GM18498 (cell line): ENCODE measurements around the gene OTUB1.
"Not testable (repeated sequence)": the region's sequence is repeated elsewhere in the genome, so short reads cannot be mapped to it uniquely, and the experiment has no call there.

Experiments
- ATAC-seq: cut with Tn5 transposase; IDR thresholded peaks from one replicate; pipeline ENCODE4 v1.9.1; 2021; ENCODE audit warnings: mild to moderate bottlenecking, moderate library complexity; ENCODE audit not compliant: unreplicated experiment

The OTUB1 gene, protein sequence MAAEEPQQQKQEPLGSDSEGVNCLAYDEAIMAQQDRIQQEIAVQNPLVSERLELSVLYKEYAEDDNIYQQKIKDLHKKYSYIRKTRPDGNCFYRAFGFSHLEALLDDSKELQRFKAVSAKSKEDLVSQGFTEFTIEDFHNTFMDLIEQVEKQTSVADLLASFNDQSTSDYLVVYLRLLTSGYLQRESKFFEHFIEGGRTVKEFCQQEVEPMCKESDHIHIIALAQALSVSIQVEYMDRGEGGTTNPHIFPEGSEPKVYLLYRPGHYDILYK

GRCh38 chr11:63986156-63986931 lies at the start of gene OTUB1:
OTUB1 (plus strand) TSS chr11:63986438; CDS start chr11:63986457, 19 bp downstream.
- peak; percentile 92 for ATAC-seq

- peak; percentile 16 for ATAC-seq
Observed at GRCh38 chr11:63937713-63938478, 48.3 kb upstream of the OTUB1 start.

DNA sequence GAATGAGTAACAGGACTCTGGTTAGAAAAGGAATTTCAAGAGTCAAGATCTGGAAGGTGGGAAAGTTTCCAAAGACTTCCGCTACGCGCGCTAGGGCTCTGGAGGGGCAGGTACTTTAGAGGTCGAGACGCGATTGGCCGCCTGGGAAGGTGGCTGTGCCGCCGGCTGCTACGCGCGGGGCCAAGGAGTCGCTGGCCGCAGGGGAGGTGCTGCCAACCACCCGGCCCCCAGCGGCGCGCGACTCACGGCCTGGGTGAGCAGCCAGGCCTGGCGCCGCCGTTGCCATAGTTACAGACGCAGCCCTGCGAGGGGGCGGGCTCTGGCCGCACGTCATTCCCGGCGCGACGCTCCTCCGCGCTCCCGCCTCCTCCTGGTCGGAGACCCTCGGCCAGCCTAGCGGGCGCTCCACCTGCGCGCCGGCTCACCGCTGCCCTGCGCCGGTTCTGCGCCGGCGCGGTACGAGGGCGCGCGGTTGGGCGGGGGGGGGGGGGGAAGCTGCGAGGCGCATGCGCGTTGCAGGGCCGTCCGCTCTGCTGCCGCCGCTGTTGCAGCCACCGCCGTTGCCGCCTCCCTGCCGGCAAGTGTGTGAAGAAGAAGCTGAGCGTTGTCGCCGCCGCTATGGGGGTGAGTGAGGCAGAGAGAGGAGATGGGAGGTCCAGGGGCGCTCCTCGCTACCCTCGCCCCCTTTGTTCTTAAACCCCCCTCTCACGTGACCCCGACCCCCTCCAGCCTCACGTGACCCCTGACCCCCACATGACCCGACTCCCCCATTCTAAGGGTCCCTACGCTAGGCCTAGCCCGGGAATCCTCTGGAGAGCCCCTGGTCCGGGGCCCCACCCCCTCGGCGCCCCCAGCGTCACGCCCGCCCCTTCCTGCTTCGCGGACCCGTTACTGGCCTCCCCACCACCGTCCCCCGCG lies 47.5 kb upstream of the OTUB1 start, which contains the start of gene NAA40:
NAA40 (plus strand) TSS at position 524 of the 918 bp plus-strand sequence; CDS start at position 619, 95 bp downstream.
- peak; percentile 95 for ATAC-seq

GRCh38 chr11:63939397-63939891 lies 46.8 kb upstream of the OTUB1 start:
- ATAC-seq: no peak

- no peak for ATAC-seq
Observed at GRCh38 chr11:63940786-63941185, 45.5 kb upstream of the OTUB1 start.

GRCh38 chr11:63941901-63942300 lies 44.3 kb upstream of the OTUB1 start:
- no peak for ATAC-seq

DNA sequence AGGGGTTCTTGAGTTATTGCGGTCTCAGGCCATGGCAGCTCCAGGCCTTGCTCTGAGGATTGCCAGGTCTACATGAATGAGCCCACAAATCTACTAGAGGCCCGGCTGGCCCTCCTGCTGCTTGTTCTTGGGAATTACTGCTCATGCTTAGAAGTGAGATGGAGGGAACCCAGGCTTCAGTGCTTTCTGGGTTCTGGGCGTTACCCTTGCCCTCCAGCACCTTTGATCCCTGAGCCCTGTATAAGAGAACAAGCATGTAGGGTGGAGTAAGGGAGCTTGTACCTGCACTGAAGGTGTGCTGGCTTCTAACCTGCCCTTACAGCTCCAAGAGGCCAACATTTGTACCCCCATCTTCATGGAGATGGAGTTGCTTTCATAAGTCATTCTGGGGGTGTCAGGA lies 43.4 kb upstream of the OTUB1 start:
- no peak for ATAC-seq

DNA sequence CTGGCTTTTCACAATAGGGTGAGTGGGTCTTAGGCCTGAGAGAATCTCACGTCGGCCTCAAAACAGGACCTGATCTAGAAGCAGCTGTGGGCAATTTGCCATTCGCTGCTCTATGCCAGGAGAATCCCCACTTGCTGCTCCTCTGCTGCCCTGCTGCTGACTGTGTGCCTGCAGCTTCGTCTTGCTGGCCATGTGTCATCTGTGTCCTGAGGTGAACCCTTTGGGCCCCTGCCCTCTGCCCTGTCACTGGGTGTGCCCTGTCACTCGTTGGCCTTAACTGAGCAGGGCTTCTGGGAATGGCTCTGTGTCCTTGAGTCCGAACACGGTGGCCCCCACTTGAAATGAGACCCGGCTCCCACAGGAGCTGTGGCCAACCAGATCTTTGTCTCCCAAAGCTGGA lies 41.3 kb upstream of the OTUB1 start:
- no peak for ATAC-seq

GRCh38 chr11:63945477-63946163 lies 40.6 kb upstream of the OTUB1 start:
- no peak for ATAC-seq

GRCh38 chr11:63951779-63952536 lies 34.3 kb upstream of the OTUB1 start:
- no peak for ATAC-seq

- no peak for ATAC-seq
Observed at GRCh38 chr11:63952570-63952969, 33.7 kb upstream of the OTUB1 start.

DNA sequence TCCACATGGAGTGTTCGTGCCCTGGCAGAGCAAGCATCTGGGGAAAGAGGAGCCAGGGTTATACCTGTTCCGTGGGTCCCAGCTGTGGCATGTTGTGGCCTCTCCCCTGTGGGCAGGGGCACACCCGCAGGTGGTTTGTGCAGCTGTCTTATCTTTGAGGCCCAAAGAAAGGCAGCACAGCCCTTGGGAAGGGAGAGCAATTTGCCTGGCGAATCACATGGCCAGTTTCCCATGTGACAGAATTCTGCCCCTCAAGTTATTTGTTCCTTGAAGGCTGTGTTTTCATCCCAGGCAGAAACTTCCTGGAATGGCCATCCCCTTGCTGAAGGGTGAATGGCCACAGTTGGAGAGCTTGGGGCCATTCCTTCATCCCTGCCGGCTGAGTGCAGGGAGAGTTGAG lies 28.2 kb upstream of the OTUB1 start:
- no peak for ATAC-seq

DNA sequence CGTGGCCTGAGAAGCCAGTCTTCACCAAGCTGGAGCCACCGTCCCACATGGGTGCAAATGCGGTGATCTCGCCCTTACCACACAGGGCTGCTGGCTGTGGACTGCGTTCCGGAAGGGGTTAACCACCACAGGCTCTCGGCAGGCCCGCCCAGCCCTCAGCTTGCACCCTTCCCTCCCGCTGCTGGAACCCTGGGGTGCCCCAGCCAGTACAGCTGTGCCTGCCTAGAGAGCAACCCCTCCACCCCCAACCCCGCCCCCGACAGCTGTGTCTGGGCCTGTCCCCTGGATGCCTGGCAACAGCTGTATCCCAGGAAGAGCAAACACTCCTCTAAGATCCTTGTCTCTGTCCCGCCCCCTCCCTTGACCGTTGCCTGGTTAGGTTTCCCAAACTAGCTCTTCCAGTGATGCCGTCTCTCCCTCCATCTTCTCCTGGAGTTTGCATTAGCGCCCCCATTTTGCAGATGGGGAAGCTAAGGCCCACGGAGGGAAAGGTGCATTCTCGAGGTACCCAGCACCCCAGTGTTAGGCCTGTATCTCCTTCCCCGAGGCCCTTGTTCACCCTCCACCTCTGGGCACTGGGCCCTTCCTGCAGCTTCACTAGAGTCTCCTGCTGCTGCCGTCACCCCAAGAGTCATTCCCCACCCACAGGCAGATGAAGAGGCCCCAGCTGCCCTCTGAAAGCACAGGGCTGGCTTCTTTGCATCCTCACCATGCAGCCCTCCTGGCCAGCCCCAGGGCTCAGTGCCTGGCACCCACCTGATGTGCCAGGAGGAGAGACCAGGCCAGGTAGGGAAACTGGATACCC lies 24.4 kb upstream of the OTUB1 start:
- no peak for ATAC-seq

- ATAC-seq: not testable (repeated sequence)
Observed at GRCh38 chr11:63963895-63964294, 22.3 kb upstream of the OTUB1 start.

- no peak for ATAC-seq
Observed at GRCh38 chr11:63966444-63966843, 19.8 kb upstream of the OTUB1 start.

GRCh38 chr11:63969461-63969860 lies 16.8 kb upstream of the OTUB1 start:
- no peak for ATAC-seq

DNA sequence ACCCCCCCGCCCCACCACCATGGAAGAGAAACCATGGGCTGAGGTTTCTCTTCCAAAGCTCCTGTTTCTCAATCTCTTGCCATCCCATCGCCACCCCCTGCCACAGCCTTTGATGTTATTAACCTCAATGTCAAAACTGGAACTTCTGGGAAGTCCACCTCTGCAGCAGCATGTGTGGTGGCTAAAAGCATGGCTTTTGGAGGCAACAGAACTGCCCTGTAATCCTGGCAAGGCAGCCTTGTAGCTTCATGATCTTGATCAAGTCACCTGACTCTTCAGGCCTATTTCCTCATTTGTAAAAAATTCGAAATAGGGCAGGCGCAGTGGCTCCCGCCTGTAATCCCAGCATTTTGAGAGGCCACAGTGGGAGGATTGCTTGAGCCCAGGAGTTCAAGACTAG lies 15.3 kb upstream of the OTUB1 start:
- ATAC-seq: no peak

GRCh38 chr11:63973912-63974258 lies 12.4 kb upstream of the OTUB1 start:
- not testable (repeated sequence) for ATAC-seq
